IMR-90 (cell line): ENCODE data around the gene ZFP36L1. TPM values are rescaled to one million over a fixed set of nuclear protein-coding genes. Genes with fewer than 3 reads are reported as not detected.
A peak's percentile ranks its signal among the peaks of the same experiment; 100 is the strongest.

ENCODE experiments used
- ATAC-seq: fragments of 200-7000 bp; cut with Tn5 transposase; 2 replicates; pipeline ENCODE4 v1.9.1; 2020; ENCODE audit warnings: low read depth, mild to moderate bottlenecking, moderate library complexity
- BruUV-seq: library from RNA; stranded (reverse); fragments of 400-500 nt; replicated peaks from 2 replicates; lab custom pipeline; 2021; lab: Mats Ljungman, UMichigan
- CTCF ChIA-PET: fragments of 300-600 bp; formaldehyde crosslinking; extraction: SDS; loops from one replicate; lab custom pipeline; 2021; ENCODE audit warnings: antibody characterized with exemption; lab: Yijun Ruan, JAX
- POLR2A ChIA-PET: fragments of 300-600 bp; sonication (Branson Sonifier 250); formaldehyde crosslinking; loops from one replicate; lab custom pipeline; 2022; ENCODE audit warnings: antibody characterized with exemption; ENCODE audit not compliant: unreplicated experiment; lab: Charles Lee
- DNase-seq: peaks from one replicate; pipeline ENCODE4 v3.0.0; 2013
- H2AFZ ChIP-seq: replicated peaks from 2 replicates; pipeline ENCODE3; 2013; ENCODE audit warnings: low read length, mild to moderate bottlenecking; ENCODE audit not compliant: poor library complexity
- H2AK5ac ChIP-seq: 2 replicates; pipeline ENCODE4 v1.6.1; 2013; ENCODE audit warnings: low read depth, low read length, inconsistent platforms
- H2AK9ac ChIP-seq: replicated peaks from 2 replicates; pipeline ENCODE3; 2013; ENCODE audit warnings: mild to moderate bottlenecking, low read depth, low read length, moderate library complexity; ENCODE audit not compliant: poor library complexity
- H2BK120ac ChIP-seq: 2 replicates; pipeline ENCODE4 v1.6.1; 2013; ENCODE audit warnings: low read depth, low read length, inconsistent platforms
- H2BK15ac ChIP-seq: 3 replicates; pipeline ENCODE4 v1.6.1; 2013; ENCODE audit warnings: low read depth, low read length, inconsistent platforms
- H2BK20ac ChIP-seq: 2 replicates; pipeline ENCODE4 v1.6.1; 2013; ENCODE audit warnings: low read depth, mild to moderate bottlenecking, inconsistent platforms, low read length, moderate library complexity
- H2BK5ac ChIP-seq: 2 replicates; pipeline ENCODE4 v1.6.1; 2013; ENCODE audit warnings: mild to moderate bottlenecking, low read depth, low read length, inconsistent platforms; ENCODE audit not compliant: poor library complexity, severe bottlenecking
- H3K14ac ChIP-seq: replicated peaks from 2 replicates; pipeline ENCODE4 v1.6.1; 2013; ENCODE audit warnings: low read depth, low read length, inconsistent platforms
- H3K18ac ChIP-seq: 2 replicates; pipeline ENCODE4 v1.6.1; 2013; ENCODE audit warnings: low read depth, low read length, control low read depth
- H3K23ac ChIP-seq: 2 replicates; pipeline ENCODE4 v1.6.1; 2013; ENCODE audit warnings: low read depth, low read length, inconsistent platforms
- H3K27ac ChIP-seq: 2 replicates; pipeline ENCODE4 v1.5.1; 2013; ENCODE audit warnings: mild to moderate bottlenecking, control low read depth, low read length; ENCODE audit not compliant: insufficient read depth
- H3K27me3 ChIP-seq: 2 replicates; pipeline ENCODE4 v1.6.1; 2013; ENCODE audit warnings: low read length; ENCODE audit not compliant: control insufficient read depth, insufficient read depth
- H3K36me3 ChIP-seq: 2 replicates; pipeline ENCODE4 v1.6.1; 2013; ENCODE audit warnings: low read length, mixed read lengths; ENCODE audit not compliant: control insufficient read depth, insufficient read depth
- H3K4ac ChIP-seq: 2 replicates; pipeline ENCODE4 v1.6.1; 2013; ENCODE audit warnings: low read depth, low read length, inconsistent platforms
- H3K4me1 ChIP-seq: 2 replicates; pipeline ENCODE4 v1.6.1; 2013; ENCODE audit warnings: low read length, mixed read lengths; ENCODE audit not compliant: control insufficient read depth, insufficient read depth
- H3K4me2 ChIP-seq: 2 replicates; pipeline ENCODE4 v1.6.1; 2013; ENCODE audit warnings: low read depth, mild to moderate bottlenecking, control low read depth, low read length, moderate library complexity
- H3K4me3 ChIP-seq: 2 replicates; pipeline ENCODE4 v1.5.1; 2013; ENCODE audit warnings: low read depth, mild to moderate bottlenecking, control low read depth, low read length, moderate library complexity; ENCODE audit not compliant: insufficient read depth
- H3K56ac ChIP-seq: 2 replicates; pipeline ENCODE4 v1.6.1; 2013; ENCODE audit warnings: low read length, inconsistent platforms; ENCODE audit not compliant: insufficient read depth; ENCODE audit errors: extremely low read depth
- H3K79me1 ChIP-seq, 2 experiments: 2 replicates each; pipeline ENCODE4 v1.6.1; 2013; ENCODE audit warnings: low read length in 2 of 2, inconsistent platforms in 1 of 2, low read depth in 1 of 2
- H3K9ac ChIP-seq: 2 replicates; pipeline ENCODE4 v1.6.1; 2013; ENCODE audit warnings: low read depth, low read length, control low read depth
- H3K9me1 ChIP-seq: 2 replicates; pipeline ENCODE4 v1.6.1; 2013; ENCODE audit warnings: low read length, inconsistent platforms; ENCODE audit not compliant: insufficient read depth
- H3K9me3 ChIP-seq: 2 replicates; pipeline ENCODE4 v1.6.1; 2013; ENCODE audit warnings: low read length; ENCODE audit not compliant: control insufficient read depth, insufficient read depth
- H4K20me1 ChIP-seq: 2 replicates; pipeline ENCODE4 v1.6.1; 2013; ENCODE audit warnings: low read length, inconsistent platforms; ENCODE audit not compliant: insufficient read depth
- H4K5ac ChIP-seq: 2 replicates; pipeline ENCODE4 v1.6.1; 2013; ENCODE audit warnings: mild to moderate bottlenecking, low read depth, low read length, control low read depth
- H4K8ac ChIP-seq, 2 experiments: 2 replicates each; pipeline ENCODE4 v1.6.1; 2013; ENCODE audit warnings: low read depth in 2 of 2, low read length in 2 of 2, control low read depth in 1 of 2, inconsistent platforms in 1 of 2
- H4K91ac ChIP-seq: 2 replicates; pipeline ENCODE4 v1.6.1; 2013; ENCODE audit warnings: low read depth, low read length, inconsistent platforms; ENCODE audit not compliant: insufficient read depth
- CEBPB ChIP-seq: IDR thresholded peaks from 2 replicates; pipeline ENCODE4 v1.6.1; 2012; ENCODE audit warnings: low read depth, low read length, improper control_type of control experiment
- CHD1 ChIP-seq: IDR thresholded peaks from 2 replicates; pipeline ENCODE4 v1.6.1; 2012; ENCODE audit warnings: low read depth, low read length, improper control_type of control experiment
- ELK1 ChIP-seq: fragments of 150-350 bp; IDR thresholded peaks from 2 replicates; pipeline ENCODE4 v1.6.1; 2016; ENCODE audit warnings: low read depth, mild to moderate bottlenecking, low read length, moderate library complexity, borderline replicate concordance
- FOS ChIP-seq: fragments of 150-350 bp; IDR thresholded peaks from 2 replicates; pipeline ENCODE4 v1.6.1; 2016; ENCODE audit warnings: low read depth, low read length
- MAFK ChIP-seq: IDR thresholded peaks from 2 replicates; pipeline ENCODE4 v1.6.1; 2012; ENCODE audit warnings: low read depth, low read length, improper control_type of control experiment
- MAZ ChIP-seq: IDR thresholded peaks from 2 replicates; pipeline ENCODE4 v1.6.1; 2012; ENCODE audit warnings: low read depth, mild to moderate bottlenecking, low read length, improper control_type of control experiment, moderate library complexity, borderline replicate concordance
- RAD21 ChIP-seq: IDR thresholded peaks from 2 replicates; pipeline ENCODE4 v1.6.1; 2012; ENCODE audit warnings: low read length, improper control_type of control experiment
- RCOR1 ChIP-seq: IDR thresholded peaks from 2 replicates; pipeline ENCODE4 v1.6.1; 2012; ENCODE audit warnings: mild to moderate bottlenecking, low read length, improper control_type of control experiment; ENCODE audit not compliant: insufficient replicate concordance
- SMC3 ChIP-seq: fragments of 150-350 bp; IDR thresholded peaks from 2 replicates; pipeline ENCODE4 v1.6.1; 2016; ENCODE audit warnings: low read depth, mild to moderate bottlenecking, antibody characterized with exemption, low read length, moderate library complexity
- USF2 ChIP-seq: fragments of 150-350 bp; IDR thresholded peaks from 2 replicates; pipeline ENCODE4 v1.6.1; 2017; ENCODE audit warnings: mild to moderate bottlenecking, antibody characterized with exemption, low read length, low read depth
- WGBS, 2 experiments: methylation state at CpG; one replicate each; pipeline versions ENCODE4 v1.1.5 to v1.1.7; 2013; ENCODE audit warnings: missing lambda C conversion rate in 2 of 2; ENCODE audit not compliant: insufficient read length in 1 of 2; ENCODE audit errors: extremely low coverage in 2 of 2; 5-methylcytosine and 5-hydroxymethylcytosine counted together
- dilution Hi-C: fragments of 300-500 bp; cut with HindIII; formaldehyde crosslinking; loops from one replicate; pipeline ENCODE4 v1.14.3; 2018; ENCODE audit warnings: low sequenced_read_pairs; ENCODE audit not compliant: unreplicated experiment
- in situ Hi-C: fragments of 300-500 bp; cut with MboI; formaldehyde crosslinking; loops from 3 replicates; pipeline ENCODE4 v1.14.3; 2019; ENCODE audit warnings: low sequenced_read_pairs, inconsistent platforms, mixed read lengths
- intact Hi-C: fragments of 100-400 bp; cut with micrococcal nuclease; formaldehyde crosslinking; loops from 2 replicates; pipeline ENCODE4 v1.10.0; 2022
- polyA plus RNA-seq, 3 experiments: library from polyadenylated mRNA; depleted of rRNA; stranded (reverse); fragments of >200 nt; gene quantifications; 2 replicates each; pipeline ENCODE4 v1.2.3, GENCODE V29; 2012; ENCODE audit warnings: low replicate concordance in 1 of 3
- total RNA-seq: library from RNA; depleted of rRNA; stranded (reverse); fragments of >200 nt; gene quantifications from 2 replicates; pipeline ENCODE4 v1.2.3, GENCODE V29; 2012

Gene ZFP36L1
- total and polyA plus RNA-seq, 2 of the 4 experiments (the other 2 are of a cell fraction): 6.5 to 140 TPM

GRCh38 chr14:68817506-68818212, 24.8 kb upstream of the ZFP36L1 start:
- H4K8ac ChIP-seq: no peak overlapping the region
- H4K91ac ChIP-seq: no peak overlapping the region
- no peak overlapping the region for H2BK5ac ChIP-seq
- H3K27me3 ChIP-seq: no peaks in the 10 kb centered on the region
- H2AK5ac ChIP-seq: peak overlapping the region; percentile 29
- H3K36me3 ChIP-seq: no peaks in the 10 kb centered on the region
- H3K4me2 ChIP-seq: no peak overlapping the region
- H2AFZ ChIP-seq: no peak overlapping the region
- in situ Hi-C loops: loop anchor here (5.0 kb wide), 2 partner anchors 570 to 980 kb away; no protein-coding TSS in a partner anchor
- no peak overlapping the region for H3K18ac ChIP-seq
- dilution Hi-C loops: no loop called here
- H3K4me3 ChIP-seq: no peak overlapping the region
- no peak for TF ChIP-seq RAD21
- TF ChIP-seq MAFK: no peak
- no peak for TF ChIP-seq CHD1
- no peak for TF ChIP-seq MAZ
- TF ChIP-seq USF2: no peak
- no peak for TF ChIP-seq ELK1
- no peak for TF ChIP-seq RCOR1
- TF ChIP-seq SMC3: no peak
- TF ChIP-seq CEBPB: no peak
- no peak for TF ChIP-seq FOS
- H2BK120ac ChIP-seq: no peak overlapping the region
- peaks cover 10 to 29% of the 10 kb centered on the region in 2 experiments for H3K79me1 ChIP-seq
- ATAC-seq (no peak), DNase-seq (no peak)
- intact Hi-C loops: loop anchor here (2.0 to 10.0 kb wide), 3 partner anchors 519 to 980 kb away; no protein-coding TSS in a partner anchor
- H3K9ac ChIP-seq: no peak overlapping the region
- H3K27ac ChIP-seq: no peak overlapping the region
- no TSS peak for BruUV-seq
- H3K56ac ChIP-seq: no peak overlapping the region
- no peak overlapping the region for H2AK9ac ChIP-seq
- no peak overlapping the region for H3K23ac ChIP-seq
- H2BK15ac ChIP-seq: no peak overlapping the region
- no peak overlapping the region for H4K5ac ChIP-seq
- 0 out of 2 replicates have a peak overlapping the region, but pooled peaks have one; percentile 18 for H3K4ac ChIP-seq
- H3K9me1 ChIP-seq: peaks cover 19% of the 10 kb centered on the region
- no CpG with 5 or more reads among the region's 3 CpGs for WGBS, 2 experiments
- H3K4me1 ChIP-seq: peaks cover 24% of the 10 kb centered on the region
- H4K20me1 ChIP-seq: no peaks in the 10 kb centered on the region
- 0 out of 2 replicates have a peak overlapping the region, but pooled peaks have one; percentile 3 for H3K14ac ChIP-seq
- no peaks in the 10 kb centered on the region for H3K9me3 ChIP-seq
- ChIA-PET POLR2A (no interaction called here), CTCF (interaction anchor here (1.6 kb wide), 1 partner anchor 26 kb away, joined by 3 read pairs; no protein-coding TSS in a partner anchor)
- no peak overlapping the region for H2BK20ac ChIP-seq
